Type B pancreatic cell (in vitro differentiated cells): ENCODE data around the gene SPATA46. TPM values are rescaled to one million over a fixed set of nuclear protein-coding genes. Genes with fewer than 3 reads are reported as not detected.

ENCODE experiments used
- DNase-seq: peaks from one replicate; pipeline ENCODE4 v3.0.0; 2021; ENCODE audit warnings: mixed read lengths; ENCODE audit not compliant: unreplicated experiment; ENCODE audit errors: extremely low spot score
- H3K27ac Mint-ChIP-seq: 2 replicates; pipeline ENCODE4 v1.8.0; 2021; ENCODE audit warnings: mild to moderate bottlenecking, mixed read lengths
- H3K27me3 Mint-ChIP-seq: 2 replicates; pipeline ENCODE4 v1.8.0; 2021; ENCODE audit warnings: mixed read lengths
- H3K36me3 Mint-ChIP-seq: 2 replicates; pipeline ENCODE4 v1.8.0; 2021; ENCODE audit warnings: mixed read lengths
- H3K4me1 Mint-ChIP-seq: one replicate; pipeline ENCODE4 v1.8.0; 2021; ENCODE audit warnings: mixed read lengths; ENCODE audit not compliant: unreplicated experiment
- H3K4me3 Mint-ChIP-seq: 2 replicates; pipeline ENCODE4 v1.8.0; 2021; ENCODE audit warnings: mild to moderate bottlenecking, mixed read lengths
- H3K9me3 Mint-ChIP-seq: 2 replicates; pipeline ENCODE4 v1.8.0; 2021; ENCODE audit warnings: mixed read lengths
- total RNA-seq: library from RNA; stranded (reverse); gene quantifications from 2 replicates; pipeline ENCODE4 v1.2.1, GENCODE V29; 2021; ENCODE audit warnings: low replicate concordance
- TF ChIP-seq, protein P1 (sequence below): fragments of 200-600 bp; sonication (generic); conservative IDR thresholded peaks from 2 replicates; pipeline ENCODE4 v1.5.0; 2021; ENCODE audit warnings: antibody characterized with exemption, mild to moderate bottlenecking

The SPATA46 gene
- total RNA-seq, 1 donor from 2014 or later = not detected

DNA sequence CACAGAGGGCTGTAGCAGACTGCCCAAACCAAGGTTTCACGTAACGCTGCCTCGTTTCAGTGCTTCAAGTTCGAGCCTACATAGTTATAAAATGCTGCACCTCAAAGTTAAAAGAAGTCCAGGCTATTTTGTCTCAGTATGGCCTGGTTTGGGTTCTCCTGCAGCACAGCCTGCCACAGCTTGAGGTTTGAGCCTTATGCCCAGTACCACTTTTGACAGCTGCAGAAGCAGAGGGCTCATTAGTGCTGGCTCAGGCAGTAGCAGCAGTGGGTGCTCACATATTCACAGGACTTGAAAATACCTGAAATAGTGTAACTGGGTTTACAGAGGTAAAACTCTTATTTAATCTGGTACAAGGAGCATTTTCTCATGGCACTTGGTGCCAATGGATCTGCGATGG lies 15.3 kb downstream of the SPATA46 start:
- H3K27ac Mint-ChIP-seq = no peak overlapping the region
- H3K36me3 Mint-ChIP-seq = peaks cover 19% of the 10 kb centered on the region
- no peaks in the 10 kb centered on the region for H3K9me3 Mint-ChIP-seq
- no peaks in the 10 kb centered on the region for H3K27me3 Mint-ChIP-seq
- H3K4me3 Mint-ChIP-seq = no peak overlapping the region
- no peaks in the 10 kb centered on the region for H3K4me1 Mint-ChIP-seq
- no peak for DNase-seq
- TF ChIP-seq, protein P1, sequence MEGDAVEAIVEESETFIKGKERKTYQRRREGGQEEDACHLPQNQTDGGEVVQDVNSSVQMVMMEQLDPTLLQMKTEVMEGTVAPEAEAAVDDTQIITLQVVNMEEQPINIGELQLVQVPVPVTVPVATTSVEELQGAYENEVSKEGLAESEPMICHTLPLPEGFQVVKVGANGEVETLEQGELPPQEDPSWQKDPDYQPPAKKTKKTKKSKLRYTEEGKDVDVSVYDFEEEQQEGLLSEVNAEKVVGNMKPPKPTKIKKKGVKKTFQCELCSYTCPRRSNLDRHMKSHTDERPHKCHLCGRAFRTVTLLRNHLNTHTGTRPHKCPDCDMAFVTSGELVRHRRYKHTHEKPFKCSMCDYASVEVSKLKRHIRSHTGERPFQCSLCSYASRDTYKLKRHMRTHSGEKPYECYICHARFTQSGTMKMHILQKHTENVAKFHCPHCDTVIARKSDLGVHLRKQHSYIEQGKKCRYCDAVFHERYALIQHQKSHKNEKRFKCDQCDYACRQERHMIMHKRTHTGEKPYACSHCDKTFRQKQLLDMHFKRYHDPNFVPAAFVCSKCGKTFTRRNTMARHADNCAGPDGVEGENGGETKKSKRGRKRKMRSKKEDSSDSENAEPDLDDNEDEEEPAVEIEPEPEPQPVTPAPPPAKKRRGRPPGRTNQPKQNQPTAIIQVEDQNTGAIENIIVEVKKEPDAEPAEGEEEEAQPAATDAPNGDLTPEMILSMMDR = no peak

GRCh38 chr1:162360874-162361260 lies 15.8 kb downstream of the SPATA46 start:
- Mint-ChIP-seq H3K9me3 (no peaks in the 10 kb centered on the region), H3K27me3 (no peaks in the 10 kb centered on the region)

DNA sequence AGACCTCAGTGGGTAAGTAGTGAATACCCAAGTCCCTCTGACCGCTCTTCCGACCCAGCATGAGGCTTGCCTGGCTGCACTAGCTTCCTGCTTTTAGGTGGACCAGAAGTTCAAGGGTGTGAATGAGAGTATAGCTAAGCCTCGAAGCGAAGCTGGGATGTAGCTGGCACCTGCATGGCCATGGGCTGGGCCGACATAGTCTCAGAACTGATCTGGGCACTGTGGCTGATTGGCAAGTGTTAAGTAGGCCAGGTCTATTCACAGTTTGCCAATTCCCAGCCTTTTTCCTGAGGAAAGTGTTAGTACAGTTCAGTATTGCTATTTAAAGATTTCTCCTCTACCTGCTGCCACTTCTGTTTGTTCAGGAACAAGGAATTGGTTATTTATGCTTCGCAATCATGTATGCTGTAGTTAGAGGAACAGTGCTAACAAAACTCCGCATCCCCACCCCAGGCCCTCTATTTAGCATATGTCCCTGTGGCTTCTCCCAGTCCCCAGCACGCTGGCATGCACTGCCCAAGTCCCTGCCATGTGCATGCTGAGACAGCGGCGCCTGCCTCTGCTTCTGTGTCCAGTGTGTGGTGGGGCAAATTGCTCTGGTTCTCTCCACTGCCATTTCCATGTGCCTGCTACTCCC lies 16.3 kb downstream of the SPATA46 start:
- Mint-ChIP-seq H3K9me3 (no peaks in the 10 kb centered on the region), H3K27me3 (no peaks in the 10 kb centered on the region), H3K27ac (no peak overlapping the region), H3K36me3 (peaks cover 27% of the 10 kb centered on the region), H3K4me3 (no peak overlapping the region), H3K4me1 (no peaks in the 10 kb centered on the region)
- TF ChIP-seq, protein P1 = no peak
- DNase-seq = no peak

More at GRCh38 chr1:162360874-162361260, 15.8 kb downstream of the SPATA46 start:
- Mint-ChIP-seq H3K36me3 (peaks cover 22% of the 10 kb centered on the region), H3K4me3 (no peak overlapping the region), H3K27ac (no peak overlapping the region), H3K4me1 (no peaks in the 10 kb centered on the region)
- DNase-seq = no peak
- TF ChIP-seq, protein P1 = no peak

GRCh38 chr1:162359523-162360236 lies 17.0 kb downstream of the SPATA46 start:
- no peaks in the 10 kb centered on the region for H3K27me3 Mint-ChIP-seq
- no peaks in the 10 kb centered on the region for H3K9me3 Mint-ChIP-seq
- no peaks in the 10 kb centered on the region for H3K4me1 Mint-ChIP-seq
- peaks cover 27% of the 10 kb centered on the region for H3K36me3 Mint-ChIP-seq
- TF ChIP-seq, protein P1 = no peak
- no peak for DNase-seq
- no peak overlapping the region for H3K27ac Mint-ChIP-seq
- H3K4me3 Mint-ChIP-seq = no peak overlapping the region

DNA sequence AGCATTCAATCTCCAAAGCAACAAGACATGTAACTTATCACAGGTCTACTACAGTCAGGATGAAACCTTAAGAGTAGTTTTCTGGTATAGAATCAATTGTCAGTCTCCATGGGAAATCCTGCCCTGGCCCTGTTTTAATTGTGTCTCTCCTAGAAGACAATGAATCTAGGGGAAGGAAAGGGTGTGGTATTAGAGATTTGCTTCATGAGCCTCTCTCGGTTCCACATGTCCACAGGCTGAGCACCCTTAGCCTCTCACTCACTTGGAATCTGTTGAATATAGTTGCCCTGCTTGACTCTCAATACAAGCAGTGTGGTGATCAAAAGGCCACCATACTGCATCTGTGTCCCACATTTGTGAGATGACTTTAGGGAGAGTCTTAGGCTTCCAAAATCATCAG lies 17.7 kb downstream of the SPATA46 start:
- Mint-ChIP-seq H3K4me3 (no peak overlapping the region), H3K36me3 (peaks cover 27% of the 10 kb centered on the region), H3K4me1 (peaks cover 3% of the 10 kb centered on the region), H3K9me3 (no peaks in the 10 kb centered on the region), H3K27ac (no peak overlapping the region), H3K27me3 (no peaks in the 10 kb centered on the region)
- TF ChIP-seq, protein P1 = no peak
- DNase-seq = no peak
